Measurements from ENCODE around the gene MSH3.
"Not testable (repeated sequence)": the region's sequence is repeated elsewhere in the genome, so short reads cannot be mapped to it uniquely, and the experiment has no call there.

The MSH3 gene

GRCh38 chr5:80864109-80864508, 209.7 kb downstream of the MSH3 start:
- no peak for DNase-seq

GRCh38 chr5:80864706-80865435, 210.4 kb downstream of the MSH3 start:
- peak; percentile 7 to 35 (median 10) for DNase-seq

GRCh38 chr5:80865551-80865950, 211.1 kb downstream of the MSH3 start:
- DNase-seq, result no peak

GRCh38 chr5:80866371-80866770, 211.9 kb downstream of the MSH3 start:
- DNase-seq, result peak; percentile 47 to 74 (median 70)

- peak in 2 of 3 donors; percentile 6 to 31 for DNase-seq
Measured at GRCh38 chr5:80867233-80867632, 212.8 kb downstream of the MSH3 start.

GRCh38 chr5:80870442-80870841, 216.0 kb downstream of the MSH3 start:
- DNase-seq, result no peak

GRCh38 chr5:80871541-80871961, 217.1 kb downstream of the MSH3 start:
- no peak for DNase-seq

GRCh38 chr5:80874162-80874561, 219.7 kb downstream of the MSH3 start:
- DNase-seq, result no peak

- DNase-seq, result no peak
Measured at GRCh38 chr5:80877592-80877991, 223.1 kb downstream of the MSH3 start.

GRCh38 chr5:80881726-80882125, 227.3 kb downstream of the MSH3 start:
- DNase-seq, result no peak

GRCh38 chr5:80883390-80883789, 228.9 kb downstream of the MSH3 start:
- DNase-seq, result not testable (repeated sequence)

- no peak for DNase-seq
Measured at GRCh38 chr5:80884086-80884813, 229.8 kb downstream of the MSH3 start.

GRCh38 chr5:80884929-80885328, 230.5 kb downstream of the MSH3 start:
- peak; percentile 33 to 78 (median 47) for DNase-seq

- DNase-seq, result no peak
Measured at GRCh38 chr5:80885396-80886000, 231.0 kb downstream of the MSH3 start.

- DNase-seq, result no peak
Measured at GRCh38 chr5:80894083-80894482, 239.6 kb downstream of the MSH3 start.

- DNase-seq, result no peak
Measured at GRCh38 chr5:80895523-80895922, 241.1 kb downstream of the MSH3 start.

GRCh38 chr5:80902624-80903023, 248.2 kb downstream of the MSH3 start:
- not testable (repeated sequence) for DNase-seq

GRCh38 chr5:80904533-80905187, 250.2 kb downstream of the MSH3 start:
- peak; percentile 63 to 69 (median 67) for DNase-seq

GRCh38 chr5:80905405-80905804, 251.0 kb downstream of the MSH3 start:
- DNase-seq, result peak in 1 of 3 donors; percentile 10

GRCh38 chr5:80912479-80912878, 258.0 kb downstream of the MSH3 start:
- no peak for DNase-seq

- no peak for DNase-seq
Measured at GRCh38 chr5:80915716-80916115, 261.3 kb downstream of the MSH3 start.

GRCh38 chr5:80916676-80917075, 262.2 kb downstream of the MSH3 start:
- DNase-seq, result no peak

- no peak for DNase-seq
Measured at GRCh38 chr5:80917631-80918030, 263.2 kb downstream of the MSH3 start.

Measured in suppressor macrophage treated with lipopolysaccharide for 1 hour (primary cell).